Progenitor cell of endocrine pancreas (in vitro differentiated cells): ENCODE data around the gene ETFBKMT. TPM values are rescaled to one million over a fixed set of nuclear protein-coding genes. Genes with fewer than 3 reads are reported as not detected.

Source experiments
- DNase-seq: peaks from one replicate; pipeline ENCODE4 v3.0.0; 2021; ENCODE audit warnings: low spot score; ENCODE audit not compliant: unreplicated experiment
- H3K27ac Mint-ChIP-seq: 2 replicates; pipeline ENCODE4 v1.8.0; 2021; ENCODE audit warnings: mild to moderate bottlenecking, moderate library complexity, mixed read lengths
- H3K27me3 Mint-ChIP-seq: 2 replicates; pipeline ENCODE4 v1.8.0; 2021; ENCODE audit warnings: mixed read lengths
- H3K36me3 Mint-ChIP-seq: 2 replicates; pipeline ENCODE4 v1.8.0; 2022; ENCODE audit warnings: mixed read lengths; ENCODE audit not compliant: insufficient read depth
- H3K4me1 Mint-ChIP-seq: 2 replicates; pipeline ENCODE4 v1.8.0; 2021; ENCODE audit warnings: low read depth, mixed read lengths
- H3K4me3 Mint-ChIP-seq: 2 replicates; pipeline ENCODE4 v1.8.0; 2021; ENCODE audit warnings: low read depth, mild to moderate bottlenecking, moderate library complexity, mixed read lengths
- H3K9me3 Mint-ChIP-seq: 2 replicates; pipeline ENCODE4 v1.8.0; 2021; ENCODE audit warnings: low read depth, mixed read lengths
- CTCF ChIP-seq: fragments of 200-600 bp; sonication (generic); IDR thresholded peaks from one replicate; pipeline ENCODE4 v1.5.0; 2021; ENCODE audit warnings: antibody characterized with exemption, mild to moderate bottlenecking; ENCODE audit not compliant: unreplicated experiment
- total RNA-seq: library from RNA; stranded (reverse); gene quantifications from 2 replicates; pipeline ENCODE4 v1.2.1, GENCODE V29; 2021

Gene ETFBKMT
- total RNA-seq, 1 donor from 2014 or later, result 4.5 TPM

GRCh38 chr12:31626270-31626995 lies 33.1 kb upstream of the ETFBKMT start:
- TF ChIP-seq CTCF, result no peak
- H3K9me3 Mint-ChIP-seq, result no peaks in the 10 kb centered on the region
- H3K4me3 Mint-ChIP-seq, result no peak overlapping the region
- H3K4me1 Mint-ChIP-seq, result peaks cover 24% of the 10 kb centered on the region
- no peaks in the 10 kb centered on the region for H3K27me3 Mint-ChIP-seq
- DNase-seq, result no peak
- H3K27ac Mint-ChIP-seq, result no peak overlapping the region
- H3K36me3 Mint-ChIP-seq, result no peaks in the 10 kb centered on the region

- H3K27me3 Mint-ChIP-seq, result no peaks in the 10 kb centered on the region
- no peak for TF ChIP-seq CTCF
These were observed 31.9 kb upstream of the ETFBKMT start for GRCh38 chr12:31627456-31628054.

GRCh38 chr12:31629756-31630732 lies 29.4 kb upstream of the ETFBKMT start:
- Mint-ChIP-seq H3K36me3 (no peaks in the 10 kb centered on the region), H3K4me3 (no peak overlapping the region), H3K9me3 (no peaks in the 10 kb centered on the region), H3K27me3 (no peaks in the 10 kb centered on the region), H3K4me1 (peaks cover 30% of the 10 kb centered on the region), H3K27ac (no peak overlapping the region)
- TF ChIP-seq CTCF, result no peak
- no peak for DNase-seq

More at GRCh38 chr12:31627456-31628054, 31.9 kb upstream of the ETFBKMT start:
- no peak overlapping the region for H3K4me3 Mint-ChIP-seq
- H3K27ac Mint-ChIP-seq, result no peak overlapping the region
- no peaks in the 10 kb centered on the region for H3K36me3 Mint-ChIP-seq
- H3K4me1 Mint-ChIP-seq, result peaks cover 31% of the 10 kb centered on the region
- DNase-seq, result no peak
- H3K9me3 Mint-ChIP-seq, result no peaks in the 10 kb centered on the region

- Mint-ChIP-seq H3K4me1 (peaks cover 30% of the 10 kb centered on the region), H3K9me3 (no peaks in the 10 kb centered on the region), H3K27me3 (no peaks in the 10 kb centered on the region), H3K4me3 (no peak overlapping the region), H3K36me3 (no peaks in the 10 kb centered on the region), H3K27ac (no peak overlapping the region)
- no peak for DNase-seq
- no peak for TF ChIP-seq CTCF
These were observed 28.3 kb upstream of the ETFBKMT start for GRCh38 chr12:31631023-31631724.
